GM20431 (cell line): Measurements from ENCODE around the gene KLRK1.
"Not testable (repeated sequence)": the region's sequence is repeated elsewhere in the genome, so short reads cannot be mapped to it uniquely, and the experiment has no call there.

Experiments
- in situ Hi-C: fragments of 300-500 bp; cut with MseI, MboI; formaldehyde crosslinking; loops from one replicate; pipeline ENCODE4 v1.15.0; 2020; ENCODE audit warnings: low sequenced_read_pairs; ENCODE audit not compliant: unreplicated experiment

The KLRK1 gene

GRCh38 chr12:10363914-10364814, 25.7 kb downstream of the KLRK1 start:
- in situ Hi-C loops = no loop called here

- in situ Hi-C loops = no loop called here
These were observed 26.3 kb downstream of the KLRK1 start for GRCh38 chr12:10363658-10363913.

GRCh38 chr12:10362828-10363657, 26.8 kb downstream of the KLRK1 start:
- in situ Hi-C loops = no loop called here

- in situ Hi-C loops = no loop called here
These were observed 27.5 kb downstream of the KLRK1 start for GRCh38 chr12:10362325-10362724.

GRCh38 chr12:10361622-10362021, 28.2 kb downstream of the KLRK1 start:
- in situ Hi-C loops = no loop called here

GRCh38 chr12:10361084-10361483, 28.8 kb downstream of the KLRK1 start:
- in situ Hi-C loops = no loop called here

- in situ Hi-C loops = no loop called here
These were observed 30.9 kb downstream of the KLRK1 start for GRCh38 chr12:10358969-10359368.

- in situ Hi-C loops = no loop called here
These were observed 31.7 kb downstream of the KLRK1 start for GRCh38 chr12:10358131-10358530.

- in situ Hi-C loops = no loop called here
These were observed 35.3 kb downstream of the KLRK1 start for GRCh38 chr12:10354502-10354901.

- in situ Hi-C loops = no loop called here
These were observed 35.8 kb downstream of the KLRK1 start for GRCh38 chr12:10354071-10354470.

GRCh38 chr12:10351457-10351856, 38.4 kb downstream of the KLRK1 start:
- in situ Hi-C loops = not testable (repeated sequence)

- in situ Hi-C loops = no loop called here
These were observed 47.8 kb downstream of the KLRK1 start for GRCh38 chr12:10341892-10342509.

- in situ Hi-C loops = not testable (repeated sequence)
These were observed 48.9 kb downstream of the KLRK1 start for GRCh38 chr12:10340946-10341345.

- in situ Hi-C loops = no loop called here
These were observed 50.6 kb downstream of the KLRK1 start for GRCh38 chr12:10339053-10339840.

GRCh38 chr12:10338470-10338869, 51.4 kb downstream of the KLRK1 start:
- in situ Hi-C loops = not testable (repeated sequence)

- in situ Hi-C loops = not testable (repeated sequence)
These were observed 53.6 kb downstream of the KLRK1 start for GRCh38 chr12:10336196-10336595.

GRCh38 chr12:10331642-10332239, 58.1 kb downstream of the KLRK1 start:
- in situ Hi-C loops = no loop called here

GRCh38 chr12:10328691-10329090, 61.1 kb downstream of the KLRK1 start:
- in situ Hi-C loops = not testable (repeated sequence)
